Stimulated activated CD8-positive, alpha-beta memory T cell treated with anti-CD3 and anti-CD28 coated beads, Interleukin-7, amount 100 ng/mL, for 24 hours (primary cell): Measurements from ENCODE around the gene RABEP2.
"Not testable (repeated sequence)": the region's sequence is repeated elsewhere in the genome, so short reads cannot be mapped to it uniquely, and the experiment has no call there.

ENCODE experiments used
- DNase-seq: peaks from one replicate; pipeline ENCODE4 v3.0.0-alpha.2; 2020; ENCODE audit warnings: low read depth

RABEP2 gene

GRCh38 chr16:28924762-28925385 is at the start of gene RABEP2:
TSS of gene RABEP2 (minus strand) at chr16:28925238. CDS start at chr16:28925163, 75 bp downstream.
- DNase-seq = peak; percentile 96

- DNase-seq = peak; percentile 88
Measured at GRCh38 chr16:28974437-28975157, 49.6 kb upstream of the RABEP2 start, which contains the start of gene SPNS1. TSS of gene SPNS1 (plus strand) at chr16:28974778. CDS start at chr16:28975152, 374 bp downstream.

- no peak for DNase-seq
Measured at GRCh38 chr16:28974007-28974436, 49.0 kb upstream of the RABEP2 start.

GRCh38 chr16:28969696-28970095 is 44.7 kb upstream of the RABEP2 start:
- DNase-seq = not testable (repeated sequence)

GRCh38 chr16:28967156-28967555 is 42.1 kb upstream of the RABEP2 start:
- no peak for DNase-seq

- no peak for DNase-seq
Measured at GRCh38 chr16:28964496-28964895, 39.5 kb upstream of the RABEP2 start.

GRCh38 chr16:28964072-28964471 is 39.0 kb upstream of the RABEP2 start:
- no peak for DNase-seq

GRCh38 chr16:28958836-28959235 is 33.8 kb upstream of the RABEP2 start:
- DNase-seq = no peak

- DNase-seq = no peak
Measured at GRCh38 chr16:28958216-28958615, 33.2 kb upstream of the RABEP2 start.

- no peak for DNase-seq
Measured at GRCh38 chr16:28951410-28951943, 26.4 kb upstream of the RABEP2 start.

- peak; percentile 100 for DNase-seq
Measured at GRCh38 chr16:28950648-28951409, 25.8 kb upstream of the RABEP2 start, which contains the start of gene NFATC2IP. TSS of gene NFATC2IP (plus strand) at chr16:28950937. CDS start at chr16:28951012, 75 bp downstream.

GRCh38 chr16:28946681-28947080 is 21.6 kb upstream of the RABEP2 start:
- no peak for DNase-seq

- no peak for DNase-seq
Measured at GRCh38 chr16:28943281-28943680, 18.2 kb upstream of the RABEP2 start.

- not testable (repeated sequence) for DNase-seq
Measured at GRCh38 chr16:28939825-28940224, 14.8 kb upstream of the RABEP2 start.

- no peak for DNase-seq
Measured at GRCh38 chr16:28938721-28939120, 13.7 kb upstream of the RABEP2 start.

GRCh38 chr16:28937222-28937876 is 12.3 kb upstream of the RABEP2 start:
- DNase-seq = no peak

- no peak for DNase-seq
Measured at GRCh38 chr16:28936784-28937155, 11.7 kb upstream of the RABEP2 start.

GRCh38 chr16:28935924-28936783 is 11.1 kb upstream of the RABEP2 start:
- DNase-seq = peak; percentile 73

GRCh38 chr16:28935346-28935745 is 10.3 kb upstream of the RABEP2 start:
- no peak for DNase-seq

- DNase-seq = no peak
Measured at GRCh38 chr16:28933171-28933570, 8.1 kb upstream of the RABEP2 start.
